GM21529 (cell line): ENCODE results near the gene HOMER3.
"Not testable (repeated sequence)": the region's sequence is repeated elsewhere in the genome, so short reads cannot be mapped to it uniquely, and the experiment has no call there.

Source experiments
- ATAC-seq: cut with Tn5 transposase; IDR thresholded peaks from one replicate; pipeline ENCODE4 v1.9.1; 2021; ENCODE audit not compliant: unreplicated experiment

HOMER3 gene

GRCh38 chr19:18954094-18954493, 13.1 kb upstream of the HOMER3 start:
- ATAC-seq: no peak

DNA sequence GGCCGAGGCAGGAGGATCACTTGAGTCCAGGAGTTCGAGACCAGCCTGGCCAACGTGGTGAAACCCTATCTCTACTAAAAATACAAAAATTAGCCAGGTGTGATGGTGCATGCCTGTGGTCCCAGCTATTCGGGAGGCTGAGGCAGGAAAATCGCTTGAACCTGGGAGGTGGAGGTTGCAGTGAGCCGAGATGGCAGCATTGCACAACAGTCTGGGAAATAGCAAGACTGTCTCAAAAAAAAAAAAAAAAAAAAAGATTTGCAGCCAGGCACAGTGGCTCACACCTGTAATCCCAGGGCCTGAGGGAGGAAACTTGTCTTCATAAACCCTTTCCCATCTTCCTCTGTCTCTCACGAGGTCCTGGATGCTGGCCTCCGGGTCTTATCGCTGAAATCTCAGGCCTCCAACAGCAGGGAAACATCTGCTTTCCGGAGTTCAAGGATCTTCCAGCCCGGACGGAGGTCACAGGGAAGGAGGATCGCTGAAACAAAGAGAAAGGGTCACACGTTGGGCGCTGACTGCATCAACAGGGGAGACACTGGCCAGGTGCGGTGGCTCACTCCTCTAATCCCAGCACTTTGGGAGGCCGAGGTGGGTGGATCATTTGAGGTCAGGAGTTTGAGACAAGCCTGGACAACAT, 11.5 kb upstream of the HOMER3 start:
- not testable (repeated sequence) for ATAC-seq

GRCh38 chr19:18951721-18952281, 10.8 kb upstream of the HOMER3 start:
- ATAC-seq: no peak

GRCh38 chr19:18949858-18950257, 8.8 kb upstream of the HOMER3 start:
- no peak for ATAC-seq

DNA sequence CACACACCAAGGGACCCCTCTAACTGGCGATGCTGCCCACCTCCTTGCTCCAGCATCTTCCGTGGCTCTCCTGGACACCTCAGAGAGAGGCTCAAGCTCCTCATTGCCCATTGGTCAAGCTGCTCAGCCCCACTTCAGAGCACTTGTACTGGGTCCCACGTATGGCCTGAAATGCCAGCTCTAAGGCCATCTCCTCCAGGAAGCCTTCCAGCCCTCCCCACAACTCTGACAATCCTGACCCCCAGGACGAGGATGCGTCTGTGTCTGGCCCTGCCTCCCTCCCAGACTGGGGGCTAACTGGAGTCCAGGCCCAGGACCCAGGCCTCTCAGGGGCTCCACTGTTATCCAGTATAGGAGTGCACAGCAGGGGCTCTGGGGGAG, 7.9 kb upstream of the HOMER3 start:
- ATAC-seq: no peak

GRCh38 chr19:18948075-18948975, 7.3 kb upstream of the HOMER3 start:
- ATAC-seq: no peak

DNA sequence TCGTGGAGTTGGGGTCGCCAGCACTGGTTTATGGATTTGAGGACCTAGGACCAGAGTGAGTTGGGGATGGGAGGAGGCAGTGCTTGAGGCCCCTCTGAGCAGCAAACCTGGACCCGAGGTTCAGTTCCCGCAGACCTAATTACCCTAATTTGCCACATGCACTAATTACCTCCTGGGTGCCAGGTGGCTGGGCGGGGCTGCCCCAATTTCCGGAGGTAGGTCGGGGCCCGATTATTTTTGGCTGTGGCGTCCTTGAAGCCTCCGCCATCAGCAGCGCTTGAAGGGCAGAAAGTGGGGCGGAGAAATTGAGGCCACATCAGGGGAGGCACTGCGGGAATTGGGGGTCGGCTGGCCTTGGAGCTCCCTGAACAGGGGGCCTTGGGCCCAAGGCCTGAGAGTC, 5.9 kb upstream of the HOMER3 start:
- ATAC-seq: no peak

DNA sequence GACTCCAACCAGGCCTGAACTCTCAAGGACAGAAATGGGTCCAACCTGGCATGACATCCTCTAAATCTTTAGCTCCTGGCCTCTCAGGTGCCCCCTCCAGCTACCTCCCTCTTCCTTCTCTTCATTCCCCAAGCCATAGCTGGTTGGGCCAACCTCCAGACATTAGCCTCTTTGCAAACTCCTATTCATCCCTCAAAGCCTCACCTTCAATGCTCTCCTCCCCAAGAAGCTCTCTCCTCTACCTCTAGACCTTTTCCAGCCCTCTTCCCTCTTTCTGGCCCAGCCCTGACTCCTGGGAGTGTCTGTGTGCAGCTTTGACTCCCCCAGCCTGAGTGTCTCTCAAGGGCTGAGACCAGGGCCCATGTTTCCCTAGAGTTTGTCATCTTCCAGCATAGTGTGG, 5.3 kb upstream of the HOMER3 start:
- ATAC-seq: no peak

- no peak for ATAC-seq
These were observed 4.3 kb upstream of the HOMER3 start for GRCh38 chr19:18945297-18945696.

DNA sequence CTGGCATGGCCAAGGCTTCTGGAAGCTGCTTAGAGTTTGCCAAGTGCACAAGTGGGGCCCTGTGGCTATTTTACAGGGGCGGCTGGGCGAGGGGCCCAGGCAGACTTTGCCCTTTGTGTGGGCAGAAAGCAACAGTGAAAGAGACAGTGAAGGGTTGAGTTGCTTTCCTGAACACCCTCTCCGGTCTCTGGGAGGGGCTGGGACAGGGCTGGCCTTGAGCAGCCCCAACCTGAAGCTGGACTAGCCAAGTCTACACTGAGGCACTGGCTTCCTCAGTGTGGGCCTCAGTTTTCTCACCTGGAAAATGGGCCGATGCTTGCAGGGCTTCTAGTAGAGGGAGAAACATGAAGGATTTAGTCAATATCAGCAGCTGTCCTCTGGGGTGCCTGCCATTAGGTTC, 2.4 kb upstream of the HOMER3 start:
- no peak for ATAC-seq

DNA sequence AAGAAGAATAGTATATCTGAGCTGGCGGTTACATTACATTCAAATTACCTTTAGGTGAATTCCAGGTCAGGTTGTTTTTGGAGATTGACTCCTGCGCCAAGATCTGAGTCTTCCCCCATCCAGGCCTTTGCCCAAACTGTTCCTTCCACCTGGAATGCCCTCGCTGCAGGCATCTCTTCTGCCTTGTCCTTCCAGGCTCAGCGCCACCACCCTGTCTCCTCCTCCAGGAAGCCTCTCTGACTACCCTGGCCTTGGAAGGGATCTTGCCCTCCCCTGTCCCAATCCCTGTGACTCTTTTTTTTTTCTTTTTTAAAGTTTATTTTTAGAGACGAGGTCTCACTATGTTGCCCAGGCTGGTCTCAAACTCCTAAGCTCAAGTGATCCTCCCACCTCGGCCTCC, 1.7 kb upstream of the HOMER3 start:
- ATAC-seq: no peak

DNA sequence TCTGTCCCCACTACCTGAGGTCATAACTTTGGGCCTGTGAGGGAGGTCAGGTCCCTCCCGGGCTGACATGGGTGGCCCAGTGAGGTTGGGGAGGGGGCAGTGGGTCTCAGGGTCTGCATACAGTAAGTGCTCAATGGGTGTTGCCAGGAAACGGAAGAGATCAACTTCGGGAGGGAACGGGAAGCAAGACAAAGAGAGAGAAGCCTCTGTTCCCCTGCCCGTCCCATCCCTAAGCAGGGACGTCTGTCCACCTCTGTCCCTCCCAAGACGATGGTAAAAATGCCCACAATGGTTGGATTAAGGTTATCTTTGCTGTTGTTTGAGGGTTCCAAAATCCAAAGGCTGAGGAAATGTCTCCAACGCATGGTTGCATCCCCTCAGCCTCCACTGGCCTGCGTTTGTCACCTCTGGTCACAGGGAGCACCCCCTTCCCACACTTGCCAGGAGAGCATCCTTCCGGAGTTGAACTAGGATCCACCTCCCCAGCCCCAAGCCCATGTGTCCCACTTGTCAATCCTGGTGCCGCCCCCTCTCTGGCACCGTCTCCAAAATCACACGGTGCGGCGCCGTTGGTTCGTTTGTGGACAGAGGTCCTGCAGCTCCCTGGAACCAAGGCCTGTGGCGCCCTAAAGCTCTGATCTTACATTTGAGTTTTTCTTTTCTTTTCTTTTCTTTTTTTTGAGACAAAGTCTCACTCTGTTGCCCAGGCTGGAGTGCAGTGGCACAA, 774 bp upstream of the HOMER3 start:
- no peak for ATAC-seq

DNA sequence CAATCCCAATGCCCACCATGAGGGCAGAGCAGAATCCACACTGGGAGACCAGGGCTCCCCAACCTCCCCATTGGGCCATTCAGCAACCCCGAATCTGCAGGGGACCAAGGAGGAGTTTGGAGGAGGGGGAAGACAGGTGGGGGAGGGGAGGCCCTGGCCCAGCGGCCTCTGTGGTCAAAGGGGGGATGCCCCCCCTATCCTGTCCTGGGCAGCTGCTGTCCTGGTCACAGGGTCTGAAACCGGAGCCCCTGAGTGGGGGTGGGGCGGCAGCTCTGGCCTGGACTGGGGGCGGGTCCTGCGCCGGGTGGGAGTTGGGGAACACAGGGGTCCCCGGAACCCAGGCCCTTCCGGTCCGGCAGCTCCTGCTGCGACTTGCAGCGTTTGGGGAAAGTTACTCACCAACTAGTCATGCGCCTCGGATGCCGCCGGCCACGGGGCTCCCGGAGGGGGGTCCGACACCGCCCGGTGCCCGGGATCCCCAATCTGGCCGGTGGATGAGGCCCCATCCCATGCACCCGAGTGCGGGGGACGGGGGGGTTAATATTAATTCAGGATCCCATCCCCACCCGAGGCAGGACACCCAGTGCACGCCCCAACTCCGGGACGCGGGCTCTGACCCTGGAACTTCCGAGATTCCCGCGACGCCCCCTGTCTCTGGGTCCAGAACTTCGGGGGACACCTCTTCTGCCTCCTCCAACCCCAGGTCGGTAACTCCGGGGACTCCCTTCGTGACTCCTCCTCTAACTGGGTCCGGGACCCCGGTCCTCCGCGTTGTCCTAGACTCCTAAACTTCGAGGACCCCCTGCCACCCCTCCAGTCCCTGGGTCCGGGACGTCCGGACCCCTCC, 872 bp downstream of the HOMER3 start:
- no peak for ATAC-seq

GRCh38 chr19:18939163-18939562, 1.9 kb downstream of the HOMER3 start:
- no peak for ATAC-seq

DNA sequence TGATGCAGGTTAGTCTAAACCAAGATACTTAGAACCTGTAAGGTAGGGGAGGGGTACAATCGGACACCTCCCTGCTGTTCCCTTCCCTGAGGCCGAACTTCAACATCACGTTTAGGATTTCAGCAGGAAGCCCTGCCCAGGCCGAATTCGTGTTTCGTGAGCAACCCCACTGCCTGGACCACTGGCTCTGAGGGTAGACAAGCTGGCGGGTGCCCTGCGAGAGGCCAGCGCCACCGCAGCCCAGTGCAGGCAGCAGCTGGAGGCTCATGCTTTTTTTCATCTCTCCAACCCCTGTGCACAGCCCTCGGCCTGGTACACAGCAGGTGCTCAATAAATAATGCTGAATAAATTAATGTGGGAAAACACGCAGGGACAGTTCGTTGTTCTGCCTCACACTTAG, 7.7 kb downstream of the HOMER3 start:
- no peak for ATAC-seq

DNA sequence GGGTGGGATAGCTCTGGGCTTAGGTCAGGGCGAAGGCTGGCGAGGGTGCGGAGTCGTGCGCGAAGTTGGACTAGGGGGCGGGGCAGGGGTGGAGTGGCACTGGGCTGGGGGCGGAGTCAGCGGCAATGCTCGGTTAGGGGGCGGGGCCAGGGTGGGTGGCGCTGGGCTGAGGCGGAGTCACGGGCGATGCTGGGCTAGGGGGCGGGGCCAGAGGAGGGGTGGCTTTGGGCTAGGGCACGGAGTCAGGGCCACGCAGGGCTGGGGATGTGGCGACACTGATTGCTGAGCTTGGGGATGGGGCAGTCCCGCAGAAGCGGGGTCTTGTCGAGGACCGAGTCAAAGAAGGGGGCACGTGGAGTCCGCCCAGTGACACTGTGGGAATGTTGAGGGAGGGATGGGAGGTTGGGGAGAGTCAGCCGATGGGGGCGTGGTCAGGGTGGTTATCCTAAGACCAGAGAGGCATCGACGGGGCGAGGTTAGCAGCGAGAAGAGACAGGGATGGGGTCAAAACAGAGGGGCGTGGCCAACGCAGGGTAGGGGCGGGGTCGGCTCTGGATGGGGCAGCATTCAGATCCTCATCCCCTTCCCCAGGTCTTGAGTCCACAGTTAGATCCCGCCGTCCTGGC, 8.7 kb downstream of the HOMER3 start:
- no peak for ATAC-seq

GRCh38 chr19:18931316-18932162, 9.5 kb downstream of the HOMER3 start:
- no peak for ATAC-seq

DNA sequence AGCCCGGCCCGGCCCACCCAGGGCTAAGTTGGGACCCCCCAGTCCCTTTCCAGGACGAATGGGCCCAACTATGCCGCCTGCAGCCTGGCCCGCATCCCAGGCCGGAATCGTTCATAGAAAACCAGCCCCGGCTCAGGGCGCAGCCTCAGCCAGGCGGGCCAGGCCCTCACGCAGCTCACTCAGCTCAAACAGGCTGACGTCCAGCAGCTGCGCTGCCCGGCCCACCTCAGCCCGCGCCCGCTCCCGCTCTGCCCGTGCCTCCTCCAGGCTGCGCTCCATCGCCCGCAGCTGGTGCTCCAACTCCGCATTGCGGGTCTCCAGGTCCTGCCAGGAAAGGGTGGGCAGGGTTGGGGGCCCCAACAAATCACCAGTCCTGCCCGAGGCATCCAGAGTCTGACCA, 11.7 kb downstream of the HOMER3 start:
- no peak for ATAC-seq
